HG03342 (cell line): ENCODE data around the gene EDIL3.
"Not testable (repeated sequence)": the region's sequence is repeated elsewhere in the genome, so short reads cannot be mapped to it uniquely, and the experiment has no call there.

Experiments
- ATAC-seq: cut with Tn5 transposase; IDR thresholded peaks from one replicate; pipeline ENCODE4 v1.9.1; 2021; ENCODE audit warnings: mild to moderate bottlenecking, moderate library complexity; ENCODE audit not compliant: unreplicated experiment

Gene EDIL3

GRCh38 chr5:84378961-84379360 lies 5.7 kb downstream of the EDIL3 start:
- ATAC-seq, result no peak

- no peak for ATAC-seq
Measured at GRCh38 chr5:84378420-84378819, 6.3 kb downstream of the EDIL3 start.

GRCh38 chr5:84376346-84376745 lies 8.3 kb downstream of the EDIL3 start:
- no peak for ATAC-seq

GRCh38 chr5:84374568-84374967 lies 10.1 kb downstream of the EDIL3 start:
- no peak for ATAC-seq

- ATAC-seq, result no peak
Measured at GRCh38 chr5:84373506-84373905, 11.2 kb downstream of the EDIL3 start.

GRCh38 chr5:84372066-84372695 lies 12.5 kb downstream of the EDIL3 start:
- ATAC-seq, result no peak

- no peak for ATAC-seq
Measured at GRCh38 chr5:84370176-84370575, 14.5 kb downstream of the EDIL3 start.

GRCh38 chr5:84364043-84364442 lies 20.6 kb downstream of the EDIL3 start:
- ATAC-seq, result no peak

- no peak for ATAC-seq
Measured at GRCh38 chr5:84362061-84362720, 22.5 kb downstream of the EDIL3 start.

- ATAC-seq, result no peak
Measured at GRCh38 chr5:84361572-84361971, 23.1 kb downstream of the EDIL3 start.

- no peak for ATAC-seq
Measured at GRCh38 chr5:84360056-84360455, 24.6 kb downstream of the EDIL3 start.

- no peak for ATAC-seq
Measured at GRCh38 chr5:84354101-84354500, 30.6 kb downstream of the EDIL3 start.

- no peak for ATAC-seq
Measured at GRCh38 chr5:84344788-84345187, 39.9 kb downstream of the EDIL3 start.

GRCh38 chr5:84343171-84343570 lies 41.5 kb downstream of the EDIL3 start:
- ATAC-seq, result no peak

- ATAC-seq, result no peak
Measured at GRCh38 chr5:84332106-84332505, 52.6 kb downstream of the EDIL3 start.

- ATAC-seq, result no peak
Measured at GRCh38 chr5:84327591-84327990, 57.1 kb downstream of the EDIL3 start.

- no peak for ATAC-seq
Measured at GRCh38 chr5:84322646-84323045, 62.0 kb downstream of the EDIL3 start.

- not testable (repeated sequence) for ATAC-seq
Measured at GRCh38 chr5:84317826-84318225, 66.9 kb downstream of the EDIL3 start.

- not testable (repeated sequence) for ATAC-seq
Measured at GRCh38 chr5:84312280-84312679, 72.4 kb downstream of the EDIL3 start.

- ATAC-seq, result not testable (repeated sequence)
Measured at GRCh38 chr5:84309850-84310249, 74.8 kb downstream of the EDIL3 start.

- no peak for ATAC-seq
Measured at GRCh38 chr5:84306601-84307000, 78.1 kb downstream of the EDIL3 start.

GRCh38 chr5:84304599-84304998 lies 80.1 kb downstream of the EDIL3 start:
- ATAC-seq, result no peak

GRCh38 chr5:84303315-84303714 lies 81.4 kb downstream of the EDIL3 start:
- no peak for ATAC-seq
